HFFc6 (cell line): ENCODE measurements around the gene HAUS7. TPM values are rescaled to one million over a fixed set of nuclear protein-coding genes. Genes with fewer than 3 reads are reported as not detected.

Source experiments
- DNase-seq: peaks from one replicate; pipeline ENCODE4 v3.0.0-alpha.2; 2018
- H3K27ac Mint-ChIP-seq: 2 replicates; pipeline ENCODE4 v1.8.0; 2020; ENCODE audit warnings: mild to moderate bottlenecking, mixed read lengths
- H3K27me3 Mint-ChIP-seq: 2 replicates; pipeline ENCODE4 v1.8.0; 2021; ENCODE audit warnings: mild to moderate bottlenecking, moderate library complexity, mixed read lengths; ENCODE audit not compliant: insufficient read depth
- H3K36me3 Mint-ChIP-seq: 2 replicates; pipeline ENCODE4 v1.8.0; 2021; ENCODE audit warnings: low read depth, mixed read lengths
- H3K4me1 Mint-ChIP-seq: 2 replicates; pipeline ENCODE4 v1.8.0; 2020; ENCODE audit warnings: low read depth, mixed read lengths
- H3K4me3 Mint-ChIP-seq: 2 replicates; pipeline ENCODE4 v1.8.0; 2020; ENCODE audit warnings: mild to moderate bottlenecking, moderate library complexity, mixed read lengths
- H3K9me3 Mint-ChIP-seq: 2 replicates; pipeline ENCODE4 v1.8.0; 2020; ENCODE audit warnings: mild to moderate bottlenecking, mixed read lengths
- CTCF ChIP-seq: fragments of 200-600 bp; sonication (generic); IDR thresholded peaks from 2 replicates; pipeline ENCODE4 v1.5.0; 2021; ENCODE audit warnings: antibody characterized with exemption, mild to moderate bottlenecking
- total RNA-seq, 6 experiments: library from RNA; stranded (reverse); fragmentation: NEBNext Ultra II Directional; extraction: Animal tissue kit (Norgen Biotek cat#: 25700); gene quantifications; 2 replicates in 1 of 6; 3 replicates in 5 of 6; pipeline ENCODE4 v1.2.3, GENCODE V29; 2021

HAUS7 gene
- total RNA-seq, 6 experiments from 2014 or later = 20.3 to 32.0 (median 28.2) TPM

GRCh38 chrX:153511784-153512500 lies 41.6 kb upstream of the HAUS7 start:
- Mint-ChIP-seq H3K27me3 (peaks cover 15% of the 10 kb centered on the region), H3K4me1 (no peaks in the 10 kb centered on the region), H3K27ac (no peak overlapping the region), H3K4me3 (peak overlapping the region; percentile 26; the same call in 1 of the 2 replicates), H3K36me3 (no peaks in the 10 kb centered on the region), H3K9me3 (no peaks in the 10 kb centered on the region)
- DNase-seq = no peak
- TF ChIP-seq CTCF = no peak

- H3K36me3 Mint-ChIP-seq = no peaks in the 10 kb centered on the region
- H3K27ac Mint-ChIP-seq = no peak overlapping the region
- DNase-seq = no peak
- no peak for TF ChIP-seq CTCF
- peaks cover 3% of the 10 kb centered on the region; the same call in 1 of the 2 replicates for H3K27me3 Mint-ChIP-seq
- H3K4me1 Mint-ChIP-seq = no peaks in the 10 kb centered on the region
- H3K4me3 Mint-ChIP-seq = no peak overlapping the region
- no peaks in the 10 kb centered on the region for H3K9me3 Mint-ChIP-seq
Observed at GRCh38 chrX:153510383-153510782, 40.0 kb upstream of the HAUS7 start.

- H3K27ac Mint-ChIP-seq = no peak overlapping the region
- H3K36me3 Mint-ChIP-seq = no peaks in the 10 kb centered on the region
- no peak for DNase-seq
- no peak for TF ChIP-seq CTCF
- H3K4me1 Mint-ChIP-seq = no peaks in the 10 kb centered on the region
- no peak overlapping the region for H3K4me3 Mint-ChIP-seq
- peaks cover 3% of the 10 kb centered on the region; the same call in 1 of the 2 replicates for H3K27me3 Mint-ChIP-seq
- no peaks in the 10 kb centered on the region for H3K9me3 Mint-ChIP-seq
Observed at GRCh38 chrX:153509592-153509991, 39.2 kb upstream of the HAUS7 start.

GRCh38 chrX:153507484-153508178 lies 37.3 kb upstream of the HAUS7 start:
- no peaks in the 10 kb centered on the region for H3K9me3 Mint-ChIP-seq
- H3K4me1 Mint-ChIP-seq = no peaks in the 10 kb centered on the region
- H3K27me3 Mint-ChIP-seq = no peaks in the 10 kb centered on the region
- peak; percentile 52 for DNase-seq
- H3K4me3 Mint-ChIP-seq = no peak overlapping the region
- TF ChIP-seq CTCF = peak; percentile 92
- no peak overlapping the region for H3K27ac Mint-ChIP-seq
- no peaks in the 10 kb centered on the region for H3K36me3 Mint-ChIP-seq

- no peaks in the 10 kb centered on the region; the same call in 1 of the 2 replicates for H3K36me3 Mint-ChIP-seq
- no peak for DNase-seq
- no peak overlapping the region for H3K27ac Mint-ChIP-seq
- H3K27me3 Mint-ChIP-seq = no peaks in the 10 kb centered on the region
- no peak for TF ChIP-seq CTCF
- no peaks in the 10 kb centered on the region for H3K9me3 Mint-ChIP-seq
- peaks cover 5% of the 10 kb centered on the region; the same call in 1 of the 2 replicates for H3K4me1 Mint-ChIP-seq
- H3K4me3 Mint-ChIP-seq = no peak overlapping the region
Observed at GRCh38 chrX:153505361-153505760, 35.0 kb upstream of the HAUS7 start.
